A549 (cell line): Measurements from ENCODE around the gene CMKLR1. TPM values are rescaled to one million over a fixed set of nuclear protein-coding genes. Genes with fewer than 3 reads are reported as not detected.

Experiments used
- ATAC-seq, 2 experiments: fragments of 200-7000 bp in 1 of 2; fragments of >200 bp in 1 of 2; cut with Nextera tagmentation in 1 of 2; cut with Tn5 transposase in 1 of 2; 3 replicates each; pipeline versions ENCODE4 v1.8.0 to v1.9.1; 2018 to 2020; ENCODE audit warnings: mild to moderate bottlenecking in 1 of 2, moderate library complexity in 1 of 2
- CTCF ChIA-PET: fragments of 300-600 bp; sonication (Branson Sonifier 250); formaldehyde crosslinking; extraction: SDS; loops from one replicate; lab custom pipeline; 2021; ENCODE audit warnings: antibody characterized with exemption, inconsistent platforms; lab: Yijun Ruan, JAX
- POLR2A ChIA-PET: fragments of 350-600 bp; formaldehyde crosslinking; extraction: SDS; loops from one replicate; lab custom pipeline; 2021; ENCODE audit warnings: antibody characterized with exemption, inconsistent platforms; lab: Yijun Ruan, JAX
- DNase-seq, 2 experiments: peaks; one replicate each; pipeline versions ENCODE4 v3.0.0 to v3.0.0-alpha.2; 2011 to 2016; ENCODE audit warnings: low read depth in 1 of 2, low spot score in 1 of 2
- FAIRE-seq: peaks from 2 replicates; lab custom pipeline; 2011; peaks lifted over from hg19 to GRCh38; lab: Jason Lieb, UNC
- H3K27ac ChIP-seq, 2 experiments: fragments of >200 bp; sonication (Bioruptor Twin); formaldehyde crosslinking; 3 replicates each; pipeline ENCODE4 v1.5.1; 2016 to 2017
- H3K4me1 ChIP-seq: fragments of >200 bp; sonication (Bioruptor Twin); formaldehyde crosslinking; 3 replicates; pipeline ENCODE4 v1.6.1; 2016
- H3K4me2 ChIP-seq: fragments of >200 bp; sonication (Bioruptor Twin); formaldehyde crosslinking; 3 replicates; pipeline ENCODE4 v1.6.1; 2016
- H3K4me3 ChIP-seq: fragments of >200 bp; sonication (Bioruptor Twin); formaldehyde crosslinking; 3 replicates; pipeline ENCODE4 v1.5.1; 2016
- H3K9me3 ChIP-seq: fragments of >200 bp; sonication (Bioruptor Twin); formaldehyde crosslinking; 3 replicates; pipeline ENCODE4 v1.6.1; 2016
- BCL3 ChIP-seq: fragments of >200 bp; sonication (Bioruptor Twin); formaldehyde crosslinking; IDR thresholded peaks from 3 replicates; pipeline ENCODE4 v1.6.1; 2016
- CBX2 ChIP-seq: fragments of 200-600 bp; sonication (generic); IDR thresholded peaks from 2 replicates; pipeline ENCODE4 v1.6.1; 2016; ENCODE audit warnings: low read depth, mild to moderate bottlenecking, borderline replicate concordance
- CBX8 ChIP-seq: fragments of 200-600 bp; sonication (generic); IDR thresholded peaks from 2 replicates; pipeline ENCODE4 v1.6.1; 2016
- CHD2 ChIP-seq: fragments of 150-350 bp; IDR thresholded peaks from 2 replicates; pipeline ENCODE4 v1.6.1; 2014; ENCODE audit warnings: low read length; ENCODE audit not compliant: partially characterized antibody
- EHMT2 ChIP-seq: fragments of 200-600 bp; sonication (generic); IDR thresholded peaks from 2 replicates; pipeline ENCODE4 v1.6.1; 2016; ENCODE audit warnings: antibody characterized with exemption, low read depth, mild to moderate bottlenecking, moderate library complexity
- EP300 ChIP-seq, 2 experiments: fragments of >200 bp; sonication (Bioruptor Twin); formaldehyde crosslinking; IDR thresholded peaks; 2 replicates in 1 of 2; 3 replicates in 1 of 2; pipeline ENCODE4 v1.6.1; 2016 to 2017
- ESRRA ChIP-seq: fragments of 150-350 bp; IDR thresholded peaks from 2 replicates; pipeline ENCODE4 v1.6.1; 2014; ENCODE audit warnings: mild to moderate bottlenecking, low read length, borderline replicate concordance
- FOSL2 ChIP-seq, 2 experiments: fragments of 450-650 bp in 1 of 2; fragments of >200 bp in 1 of 2; sonication (Bioruptor Twin) in 1 of 2; formaldehyde crosslinking; IDR thresholded peaks; 2 replicates each; pipeline versions ENCODE4 v1.5.0 to v1.6.1; 2016 to 2020; ENCODE audit warnings: mild to moderate bottlenecking in 1 of 2, moderate library complexity in 1 of 2
- HDAC2 ChIP-seq: fragments of 200-600 bp; sonication (generic); IDR thresholded peaks from 2 replicates; pipeline ENCODE4 v1.6.1; 2016
- HOXA7 ChIP-seq: fragments of 250-450 bp; sonication (Bioruptor Pico); IDR thresholded peaks from 2 replicates; pipeline ENCODE4 v1.5.0; 2020; ENCODE audit warnings: mild to moderate bottlenecking, moderate library complexity
- KDM5A ChIP-seq: fragments of 200-600 bp; sonication (generic); IDR thresholded peaks from 2 replicates; pipeline ENCODE4 v1.6.1; 2016; ENCODE audit warnings: antibody characterized with exemption, mild to moderate bottlenecking
- MYC ChIP-seq: IDR thresholded peaks from 2 replicates; pipeline ENCODE4 v1.6.1; 2012; ENCODE audit warnings: mild to moderate bottlenecking, inconsistent platforms, low read length, improper control_type of control experiment, borderline replicate concordance
- NFE2L2 ChIP-seq: fragments of 150-350 bp; conservative IDR thresholded peaks from 2 replicates; pipeline ENCODE4 v1.6.1; 2014; ENCODE audit warnings: low read length
- NR3C1 ChIP-seq: fragments of >200 bp; sonication (Bioruptor Twin); formaldehyde crosslinking; IDR thresholded peaks from 3 replicates; pipeline ENCODE4 v1.6.1; 2017
- PHF8 ChIP-seq: fragments of 200-600 bp; sonication (generic); IDR thresholded peaks from 2 replicates; pipeline ENCODE4 v1.6.1; 2016; ENCODE audit warnings: low read depth, mild to moderate bottlenecking, antibody characterized with exemption, moderate library complexity, borderline replicate concordance
- RARB ChIP-seq: fragments of 250-450 bp; sonication (Bioruptor Pico); IDR thresholded peaks from 2 replicates; pipeline ENCODE4 v1.8.0; 2021; ENCODE audit warnings: mild to moderate bottlenecking, moderate library complexity
- REST ChIP-seq: fragments of 200-600 bp; sonication (generic); IDR thresholded peaks from 2 replicates; pipeline ENCODE4 v1.6.1; 2016; ENCODE audit warnings: antibody characterized with exemption, mild to moderate bottlenecking, moderate library complexity
- RFX5 ChIP-seq: fragments of 450-650 bp; IDR thresholded peaks from 2 replicates; pipeline ENCODE4 v1.7.1; 2014; ENCODE audit warnings: antibody characterized with exemption, mild to moderate bottlenecking, moderate library complexity
- SMC3 ChIP-seq: fragments of >200 bp; sonication (Bioruptor Twin); formaldehyde crosslinking; IDR thresholded peaks from 3 replicates; pipeline ENCODE4 v1.6.1; 2018; ENCODE audit warnings: inconsistent platforms
- SREBF2 ChIP-seq: fragments of 450-650 bp; IDR thresholded peaks from 2 replicates; pipeline ENCODE4 v1.6.1; 2014; ENCODE audit warnings: mild to moderate bottlenecking, moderate library complexity
- TFCP2L1 ChIP-seq: fragments of 250-450 bp; sonication (Bioruptor Pico); IDR thresholded peaks from 2 replicates; pipeline ENCODE4 v1.5.0; 2021; ENCODE audit warnings: mild to moderate bottlenecking
- TP53 ChIP-seq: fragments of 250-450 bp; sonication (Bioruptor Pico); IDR thresholded peaks from 2 replicates; pipeline ENCODE4 v1.5.0; 2021; ENCODE audit warnings: mild to moderate bottlenecking, moderate library complexity
- USF2 ChIP-seq: fragments of 450-650 bp; IDR thresholded peaks from 2 replicates; pipeline ENCODE4 v1.6.1; 2014; ENCODE audit warnings: antibody characterized with exemption
- ZFP36 ChIP-seq: fragments of 450-650 bp; IDR thresholded peaks from 2 replicates; pipeline ENCODE4 v1.6.1; 2014; ENCODE audit warnings: borderline replicate concordance; ENCODE audit not compliant: partially characterized antibody
- ZNF302 ChIP-seq: fragments of 250-450 bp; sonication (Bioruptor Pico); IDR thresholded peaks from 2 replicates; pipeline ENCODE4 v1.9.0; 2021; ENCODE audit warnings: inconsistent platforms, mild to moderate bottlenecking, moderate library complexity
- ZSCAN20 ChIP-seq: fragments of 250-450 bp; sonication (Bioruptor Pico); IDR thresholded peaks from 2 replicates; pipeline ENCODE4 v1.8.0; 2022; ENCODE audit warnings: mild to moderate bottlenecking, moderate library complexity
- WGBS: methylation state at CpG from one replicate; pipeline ENCODE4 v1.1.6; 2017; ENCODE audit errors: missing lambda C conversion rate; 5-methylcytosine and 5-hydroxymethylcytosine counted together
- polyA plus RNA-seq, 4 experiments: library from polyadenylated mRNA; depleted of rRNA in 3 of 4; stranded (reverse); fragments of >200 nt; fragmentation: RNase III in 1 of 4; extraction: RNeasy Plus Mini Kit Qiagen cat#74134 plus additional on column Dnase treatment in 1 of 4; gene quantifications; 2 replicates in 3 of 4; 3 replicates in 1 of 4; pipeline ENCODE4 v1.2.3, GENCODE V29; 2011 to 2017
- TF ChIP-seq, protein P1 (sequence below): IDR thresholded peaks from 2 replicates; pipeline ENCODE4 v1.6.1; 2012; ENCODE audit warnings: low read depth, borderline replicate concordance
- TF ChIP-seq, protein P2 (sequence below): IDR thresholded peaks from 2 replicates; pipeline ENCODE4 v1.6.1; 2012

The CMKLR1 gene
- polyA plus RNA-seq, 2 of the 4 experiments (the other 2 are of a cell fraction): not detected

- no peak for DNase-seq
- POLR2A ChIA-PET: no interaction called here
- ATAC-seq: no peak
These were observed 32.1 kb downstream of the CMKLR1 start for GRCh38 chr12:108307006-108307405.

GRCh38 chr12:108306506-108306905 is 32.6 kb downstream of the CMKLR1 start:
- Histone ChIP-seq H3K4me1 (peaks cover 13% of the 10 kb centered on the region; the same call in 2 of the 3 replicates), H3K4me2 (no peak overlapping the region), H3K9me3 (no peaks in the 10 kb centered on the region), H3K27ac (no peak overlapping the region), H3K4me3 (no peak overlapping the region)
- FAIRE-seq (no peak), ATAC-seq (no peak), DNase-seq (no peak)
- ChIA-PET CTCF (no interaction called here), POLR2A (no interaction called here)
- 43% methylated on average over 3 of the region's 3 CpGs for WGBS
- TF ChIP-seq RFX5 (no peak), PHF8 (no peak), HDAC2 (no peak), BCL3 (no peak), SMC3 (no peak), HOXA7 (CRISPR knock-in tag) (no peak), FOSL2 (IDR thresholded peaks at IDR 0.05) (no peak), FOSL2 (CRISPR knock-in tag; IDR thresholded peaks at IDR 0.05) (no peak), TP53 (CRISPR knock-in tag) (no peak), ZSCAN20 (no peak), ZNF302 (CRISPR knock-in tag) (no peak), CBX2 (no peak), RARB (CRISPR knock-in tag) (no peak), USF2 (no peak), EP300 (IDR thresholded peaks at IDR 0.05) (no peak), ZFP36 (no peak)

More at GRCh38 chr12:108307006-108307405, 32.1 kb downstream of the CMKLR1 start:
- Histone ChIP-seq H3K4me1 (peaks cover 13% of the 10 kb centered on the region; the same call in 2 of the 3 replicates), H3K4me2 (no peak overlapping the region), H3K27ac (no peak overlapping the region), H3K9me3 (no peaks in the 10 kb centered on the region), H3K4me3 (no peak overlapping the region)
- CTCF ChIA-PET: interaction anchor here (0.8 to 1.4 kb wide), 2 partner anchors 11 to 27 kb away, joined by 4 read pairs; no protein-coding TSS in a partner anchor
- FAIRE-seq: no peak
- WGBS: 33% methylated on average over 6 of the region's 7 CpGs
- TF ChIP-seq, protein P1, sequence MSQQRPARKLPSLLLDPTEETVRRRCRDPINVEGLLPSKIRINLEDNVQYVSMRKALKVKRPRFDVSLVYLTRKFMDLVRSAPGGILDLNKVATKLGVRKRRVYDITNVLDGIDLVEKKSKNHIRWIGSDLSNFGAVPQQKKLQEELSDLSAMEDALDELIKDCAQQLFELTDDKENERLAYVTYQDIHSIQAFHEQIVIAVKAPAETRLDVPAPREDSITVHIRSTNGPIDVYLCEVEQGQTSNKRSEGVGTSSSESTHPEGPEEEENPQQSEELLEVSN: no peak
- TF ChIP-seq RFX5 (no peak), CBX8 (no peak), REST (no peak), CHD2 (no peak), ZSCAN20 (no peak), NFE2L2 (no peak), USF2 (no peak), SMC3 (no peak), KDM5A (no peak), SREBF2 (no peak), MYC (no peak), HOXA7 (CRISPR knock-in tag) (no peak), EHMT2 (no peak), TFCP2L1 (CRISPR knock-in tag) (no peak), ESRRA (no peak), NR3C1 (no peak)
- TF ChIP-seq, protein P2, sequence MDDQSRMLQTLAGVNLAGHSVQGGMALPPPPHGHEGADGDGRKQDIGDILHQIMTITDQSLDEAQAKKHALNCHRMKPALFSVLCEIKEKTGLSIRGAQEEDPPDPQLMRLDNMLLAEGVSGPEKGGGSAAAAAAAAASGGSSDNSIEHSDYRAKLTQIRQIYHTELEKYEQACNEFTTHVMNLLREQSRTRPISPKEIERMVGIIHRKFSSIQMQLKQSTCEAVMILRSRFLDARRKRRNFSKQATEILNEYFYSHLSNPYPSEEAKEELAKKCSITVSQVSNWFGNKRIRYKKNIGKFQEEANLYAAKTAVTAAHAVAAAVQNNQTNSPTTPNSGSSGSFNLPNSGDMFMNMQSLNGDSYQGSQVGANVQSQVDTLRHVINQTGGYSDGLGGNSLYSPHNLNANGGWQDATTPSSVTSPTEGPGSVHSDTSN: no peak
